Loucy (cell line): ENCODE measurements around the gene NBDY.
"Not testable (repeated sequence)": the region's sequence is repeated elsewhere in the genome, so short reads cannot be mapped to it uniquely, and the experiment has no call there.

Experiments
- H2AFZ ChIP-seq: fragments of 200-600 bp; sonication (generic); 2 replicates; pipeline ENCODE4 v1.6.0; 2016; ENCODE audit warnings: antibody characterized with exemption, mild to moderate bottlenecking, low read length, moderate library complexity
- H3F3A ChIP-seq: fragments of 200-600 bp; 2 replicates; pipeline ENCODE4 v1.6.0; 2016; ENCODE audit warnings: antibody characterized with exemption, low read depth, mild to moderate bottlenecking
- H3K27me3 ChIP-seq: fragments of 200-600 bp; sonication (generic); 2 replicates; pipeline ENCODE4 v1.6.1; 2014; ENCODE audit warnings: low read length, mild to moderate bottlenecking; ENCODE audit not compliant: insufficient read depth, poor library complexity, severe bottlenecking
- H3K36me3 ChIP-seq: fragments of 200-600 bp; sonication (generic); 2 replicates; pipeline ENCODE4 v1.6.1; 2016; ENCODE audit warnings: low read length; ENCODE audit not compliant: insufficient read depth
- H3K4me1 ChIP-seq: fragments of 200-600 bp; sonication (generic); 2 replicates; pipeline ENCODE4 v1.5.1; 2014; ENCODE audit warnings: low read length, mild to moderate bottlenecking; ENCODE audit not compliant: insufficient read depth, poor library complexity, severe bottlenecking
- H3K4me2 ChIP-seq: fragments of 200-600 bp; sonication (generic); 2 replicates; pipeline ENCODE4 v1.6.0; 2014; ENCODE audit warnings: antibody characterized with exemption, low read length, low read depth, mild to moderate bottlenecking; ENCODE audit not compliant: poor library complexity, severe bottlenecking
- H3K4me3 ChIP-seq: fragments of 200-600 bp; sonication (generic); 2 replicates; pipeline ENCODE4 v1.5.1; 2014; ENCODE audit warnings: low read length, mild to moderate bottlenecking, mixed read lengths; ENCODE audit not compliant: poor library complexity, severe bottlenecking
- H3K79me2 ChIP-seq: fragments of 200-600 bp; sonication (generic); 2 replicates; pipeline ENCODE4 v1.6.1; 2014; ENCODE audit warnings: low read length; ENCODE audit not compliant: insufficient read depth
- H3K9ac ChIP-seq: fragments of 200-600 bp; sonication (generic); 2 replicates; pipeline ENCODE4 v1.6.0; 2014; ENCODE audit warnings: mild to moderate bottlenecking, low read depth, low read length, moderate library complexity; ENCODE audit not compliant: poor library complexity, severe bottlenecking
- H3K9me2 ChIP-seq: fragments of 200-600 bp; sonication (generic); replicated peaks from 2 replicates; pipeline ENCODE4 v1.6.1; 2016; ENCODE audit warnings: low read depth, low read length, mixed read lengths
- H3K9me3 ChIP-seq: fragments of 200-600 bp; sonication (generic); 2 replicates; pipeline ENCODE4 v1.6.1; 2014; ENCODE audit warnings: mild to moderate bottlenecking, antibody characterized with exemption, low read length, low read depth; ENCODE audit not compliant: insufficient read depth
- H4K20me1 ChIP-seq: fragments of 200-600 bp; sonication (generic); 2 replicates; pipeline ENCODE4 v1.6.0; 2014; ENCODE audit warnings: antibody characterized with exemption, low read length, mild to moderate bottlenecking; ENCODE audit not compliant: insufficient read depth, poor library complexity, severe bottlenecking
- CTCF ChIP-seq: fragments of 200-600 bp; sonication (generic); conservative IDR thresholded peaks from 2 replicates; pipeline ENCODE4 v1.5.1; 2014; ENCODE audit warnings: mild to moderate bottlenecking, antibody characterized with exemption, low read length
- EZH2phosphoT487 ChIP-seq: fragments of 200-600 bp; IDR thresholded peaks from 2 replicates; pipeline ENCODE4 v1.6.1; 2018; ENCODE audit warnings: antibody characterized with exemption, mild to moderate bottlenecking, moderate library complexity, borderline replicate concordance

NBDY gene

GRCh38 chrX:56805399-56805798 is 76.4 kb downstream of the NBDY start:
- no peak overlapping the region for H3K9ac ChIP-seq
- no peaks in the 10 kb centered on the region for H3K27me3 ChIP-seq
- no peaks in the 10 kb centered on the region for H3K4me1 ChIP-seq
- H3K4me3 ChIP-seq, result no peak overlapping the region
- H3K4me2 ChIP-seq, result no peak overlapping the region
- peaks cover 3% of the 10 kb centered on the region for H4K20me1 ChIP-seq
- no peaks in the 10 kb centered on the region; the same call in 1 of the 2 replicates for H3K36me3 ChIP-seq
- no peaks in the 10 kb centered on the region for H3F3A ChIP-seq
- H3K79me2 ChIP-seq, result no peaks in the 10 kb centered on the region
- H2AFZ ChIP-seq, result no peak overlapping the region
- H3K9me3 ChIP-seq, result no peaks in the 10 kb centered on the region
- no peaks in the 10 kb centered on the region for H3K9me2 ChIP-seq
- TF ChIP-seq CTCF, result no peak
- no peak for TF ChIP-seq EZH2phosphoT487

- not testable (repeated sequence) for H3K27me3 ChIP-seq, H3K4me2 ChIP-seq, H2AFZ ChIP-seq, H3K36me3 ChIP-seq, H3K4me1 ChIP-seq, H3F3A ChIP-seq, H3K9me2 ChIP-seq, H3K9me3 ChIP-seq, H3K4me3 ChIP-seq, H3K79me2 ChIP-seq, H4K20me1 ChIP-seq, H3K9ac ChIP-seq
Measured at GRCh38 chrX:56806176-56806575, 77.1 kb downstream of the NBDY start.

- Histone ChIP-seq H3K4me3 (no peak overlapping the region), H3K4me1 (peaks cover 14% of the 10 kb centered on the region), H3F3A (no peaks in the 10 kb centered on the region), H2AFZ (no peak overlapping the region), H3K9me3 (no peaks in the 10 kb centered on the region), H3K9ac (no peak overlapping the region), H3K36me3 (no peaks in the 10 kb centered on the region; the same call in 1 of the 2 replicates), H3K4me2 (no peak overlapping the region), H3K27me3 (no peaks in the 10 kb centered on the region), H3K79me2 (peaks cover 8% of the 10 kb centered on the region; the same call in 1 of the 2 replicates), H3K9me2 (no peaks in the 10 kb centered on the region), H4K20me1 (no peaks in the 10 kb centered on the region)
- TF ChIP-seq CTCF, result no peak
- no peak for TF ChIP-seq EZH2phosphoT487
Measured at GRCh38 chrX:56811599-56811998, 82.6 kb downstream of the NBDY start.

GRCh38 chrX:56812515-56813105 is 83.6 kb downstream of the NBDY start:
- H3K4me2 ChIP-seq, result peak overlapping the region; percentile 74
- peak overlapping the region; percentile 78 for H3K9ac ChIP-seq
- no peaks in the 10 kb centered on the region for H3F3A ChIP-seq
- H2AFZ ChIP-seq, result no peak overlapping the region
- no peaks in the 10 kb centered on the region for H3K9me2 ChIP-seq
- peaks cover 8% of the 10 kb centered on the region; the same call in 1 of the 2 replicates for H3K79me2 ChIP-seq
- H4K20me1 ChIP-seq, result no peaks in the 10 kb centered on the region
- H3K27me3 ChIP-seq, result no peaks in the 10 kb centered on the region
- H3K9me3 ChIP-seq, result no peaks in the 10 kb centered on the region
- peaks cover 14% of the 10 kb centered on the region for H3K4me1 ChIP-seq
- H3K4me3 ChIP-seq, result peak overlapping the region; percentile 69
- peaks cover 5% of the 10 kb centered on the region; the same call in 1 of the 2 replicates for H3K36me3 ChIP-seq
- TF ChIP-seq EZH2phosphoT487, result no peak
- no peak for TF ChIP-seq CTCF
